ENCODE results near the gene NPHP1. TPM values are rescaled to one million over a fixed set of nuclear protein-coding genes. Genes with fewer than 3 reads are reported as not detected.
"Not testable (repeated sequence)": the region's sequence is repeated elsewhere in the genome, so short reads cannot be mapped to it uniquely, and the experiment has no call there.

The NPHP1 gene
- total and polyA plus RNA-seq, 2 donors, result 1.7 to 5.2 TPM

GRCh38 chr2:110167326-110168000 is 37.4 kb downstream of the NPHP1 start:
- Histone ChIP-seq H3K27me3 (ENCODE audit: control insufficient read depth in 2 of 2, insufficient read depth in 1 of 2, low read length in 1 of 2) (no peaks in the 10 kb centered on the region), H3K36me3 (ENCODE audit: control insufficient read depth in 2 of 2, insufficient read depth in 2 of 2, low read length in 1 of 2) (no peaks in the 10 kb centered on the region), H3K4me3 (ENCODE audit: low read length in 2 of 2) (no peak overlapping the region), H3K9me3 (ENCODE audit: control insufficient read depth in 2 of 2, insufficient read depth in 1 of 2, low read length in 1 of 2) (no peaks in the 10 kb centered on the region), H3K4me1 (ENCODE audit: control insufficient read depth in 2 of 2, insufficient read depth in 2 of 2, low read length in 2 of 2) (no peaks in the 10 kb centered on the region), H3K27ac (ENCODE audit: low read depth in 1 of 2, low read length in 1 of 2) (no peak overlapping the region)
- 88% methylated on average over 5 of the region's 5 CpGs for WGBS
- no peak for DNase-seq (ENCODE audit: low read depth in 6 of 9, low spot score in 9 of 9)

GRCh38 chr2:110166266-110166665 is 38.5 kb downstream of the NPHP1 start:
- H3K4me1 ChIP-seq (ENCODE audit: control insufficient read depth in 2 of 2, insufficient read depth in 2 of 2, low read length in 2 of 2), result no peaks in the 10 kb centered on the region
- H3K36me3 ChIP-seq (ENCODE audit: control insufficient read depth in 2 of 2, insufficient read depth in 2 of 2, low read length in 1 of 2), result no peaks in the 10 kb centered on the region
- H3K27ac ChIP-seq (ENCODE audit: low read depth in 1 of 2, low read length in 1 of 2), result no peak overlapping the region
- DNase-seq (ENCODE audit: low read depth in 6 of 9, low spot score in 9 of 9), result no peak
- 98% methylated on average over 2 of the region's 2 CpGs for WGBS
- H3K27me3 ChIP-seq (ENCODE audit: control insufficient read depth in 2 of 2, insufficient read depth in 1 of 2, low read length in 1 of 2), result no peaks in the 10 kb centered on the region
- H3K9me3 ChIP-seq (ENCODE audit: control insufficient read depth in 2 of 2, insufficient read depth in 1 of 2, low read length in 1 of 2), result no peaks in the 10 kb centered on the region
- no peak overlapping the region for H3K4me3 ChIP-seq (ENCODE audit: low read length in 2 of 2)

GRCh38 chr2:110157153-110157793 is 47.5 kb downstream of the NPHP1 start:
- Histone ChIP-seq H3K36me3 (ENCODE audit: control insufficient read depth in 2 of 2, insufficient read depth in 2 of 2, low read length in 1 of 2) (no peaks in the 10 kb centered on the region), H3K4me1 (ENCODE audit: control insufficient read depth in 2 of 2, insufficient read depth in 2 of 2, low read length in 2 of 2) (no peaks in the 10 kb centered on the region), H3K27me3 (ENCODE audit: control insufficient read depth in 2 of 2, insufficient read depth in 1 of 2, low read length in 1 of 2) (no peaks in the 10 kb centered on the region), H3K9me3 (ENCODE audit: control insufficient read depth in 2 of 2, insufficient read depth in 1 of 2, low read length in 1 of 2) (peaks cover 1 to 7% of the 10 kb centered on the region in 2 donors), H3K27ac (ENCODE audit: low read depth in 1 of 2, low read length in 1 of 2) (no peak overlapping the region), H3K4me3 (ENCODE audit: low read length in 2 of 2) (no peak overlapping the region)
- WGBS, result 43% methylated on average over 4 of the region's 4 CpGs
- peak in 7 of 9 donors; percentile 1 to 52 (median 10) for DNase-seq (ENCODE audit: low read depth in 6 of 9, low spot score in 9 of 9)

- not testable (repeated sequence) for DNase-seq (ENCODE audit: low read depth in 6 of 9, low spot score in 9 of 9); H3K36me3 ChIP-seq (ENCODE audit: control insufficient read depth in 2 of 2, insufficient read depth in 2 of 2, low read length in 1 of 2)
- WGBS, result 99% methylated on average over 4 of the region's 4 CpGs
These were observed 50.0 kb downstream of the NPHP1 start for GRCh38 chr2:110154828-110155227.

GRCh38 chr2:110154188-110154587 is 50.6 kb downstream of the NPHP1 start:
- not testable (repeated sequence) for H3K27ac ChIP-seq (ENCODE audit: low read depth in 1 of 2, low read length in 1 of 2); DNase-seq (ENCODE audit: low read depth in 6 of 9, low spot score in 9 of 9); H3K27me3 ChIP-seq (ENCODE audit: control insufficient read depth in 2 of 2, insufficient read depth in 1 of 2, low read length in 1 of 2); H3K36me3 ChIP-seq (ENCODE audit: control insufficient read depth in 2 of 2, insufficient read depth in 2 of 2, low read length in 1 of 2); H3K4me1 ChIP-seq (ENCODE audit: control insufficient read depth in 2 of 2, insufficient read depth in 2 of 2, low read length in 2 of 2); H3K4me3 ChIP-seq (ENCODE audit: low read length in 2 of 2); H3K9me3 ChIP-seq (ENCODE audit: control insufficient read depth in 2 of 2, insufficient read depth in 1 of 2, low read length in 1 of 2)
- WGBS, result 93% methylated on average over 2 of the region's 2 CpGs

More at GRCh38 chr2:110154828-110155227, 50.0 kb downstream of the NPHP1 start:
- not testable (repeated sequence) for H3K9me3 ChIP-seq (ENCODE audit: control insufficient read depth in 2 of 2, insufficient read depth in 1 of 2, low read length in 1 of 2); H3K4me3 ChIP-seq (ENCODE audit: low read length in 2 of 2); H3K27me3 ChIP-seq (ENCODE audit: control insufficient read depth in 2 of 2, insufficient read depth in 1 of 2, low read length in 1 of 2); H3K27ac ChIP-seq (ENCODE audit: low read depth in 1 of 2, low read length in 1 of 2); H3K4me1 ChIP-seq (ENCODE audit: control insufficient read depth in 2 of 2, insufficient read depth in 2 of 2, low read length in 2 of 2)

- WGBS, result 68% methylated on average over 2 of the region's 2 CpGs
- Histone ChIP-seq H3K27me3 (ENCODE audit: control insufficient read depth in 2 of 2, insufficient read depth in 1 of 2, low read length in 1 of 2) (no peaks in the 10 kb centered on the region), H3K4me1 (ENCODE audit: control insufficient read depth in 2 of 2, insufficient read depth in 2 of 2, low read length in 2 of 2) (no peaks in the 10 kb centered on the region)
These were observed 51.4 kb downstream of the NPHP1 start for GRCh38 chr2:110153416-110153815.

GRCh38 chr2:110152943-110153342 is 51.9 kb downstream of the NPHP1 start:
- WGBS, result 60% methylated on average over 3 of the region's 3 CpGs
- Histone ChIP-seq H3K27ac (ENCODE audit: low read depth in 1 of 2, low read length in 1 of 2) (no peak overlapping the region), H3K4me1 (ENCODE audit: control insufficient read depth in 2 of 2, insufficient read depth in 2 of 2, low read length in 2 of 2) (no peaks in the 10 kb centered on the region), H3K27me3 (ENCODE audit: control insufficient read depth in 2 of 2, insufficient read depth in 1 of 2, low read length in 1 of 2) (no peaks in the 10 kb centered on the region), H3K9me3 (ENCODE audit: control insufficient read depth in 2 of 2, insufficient read depth in 1 of 2, low read length in 1 of 2) (peaks cover 1 to 7% of the 10 kb centered on the region in 2 donors), H3K4me3 (ENCODE audit: low read length in 2 of 2) (no peak overlapping the region), H3K36me3 (ENCODE audit: control insufficient read depth in 2 of 2, insufficient read depth in 2 of 2, low read length in 1 of 2) (no peaks in the 10 kb centered on the region)
- no peak for DNase-seq (ENCODE audit: low read depth in 6 of 9, low spot score in 9 of 9)

More at GRCh38 chr2:110153416-110153815, 51.4 kb downstream of the NPHP1 start:
- no peak for DNase-seq (ENCODE audit: low read depth in 6 of 9, low spot score in 9 of 9)
- Histone ChIP-seq H3K27ac (ENCODE audit: low read depth in 1 of 2, low read length in 1 of 2) (no peak overlapping the region), H3K4me3 (ENCODE audit: low read length in 2 of 2) (no peak overlapping the region), H3K9me3 (ENCODE audit: control insufficient read depth in 2 of 2, insufficient read depth in 1 of 2, low read length in 1 of 2) (peaks cover 1 to 7% of the 10 kb centered on the region in 2 donors), H3K36me3 (ENCODE audit: control insufficient read depth in 2 of 2, insufficient read depth in 2 of 2, low read length in 1 of 2) (no peaks in the 10 kb centered on the region)

- DNase-seq (ENCODE audit: low read depth in 6 of 9, low spot score in 9 of 9), result no peak
- no peaks in the 10 kb centered on the region for H3K27me3 ChIP-seq (ENCODE audit: control insufficient read depth in 2 of 2, insufficient read depth in 1 of 2, low read length in 1 of 2)
- no peaks in the 10 kb centered on the region for H3K36me3 ChIP-seq (ENCODE audit: control insufficient read depth in 2 of 2, insufficient read depth in 2 of 2, low read length in 1 of 2)
- no peak overlapping the region for H3K27ac ChIP-seq (ENCODE audit: low read depth in 1 of 2, low read length in 1 of 2)
- WGBS, result 88% methylated on average over 6 of the region's 6 CpGs
- H3K9me3 ChIP-seq (ENCODE audit: control insufficient read depth in 2 of 2, insufficient read depth in 1 of 2, low read length in 1 of 2), result no peaks in the 10 kb centered on the region
- no peak overlapping the region for H3K4me3 ChIP-seq (ENCODE audit: low read length in 2 of 2)
- no peaks in the 10 kb centered on the region for H3K4me1 ChIP-seq (ENCODE audit: control insufficient read depth in 2 of 2, insufficient read depth in 2 of 2, low read length in 2 of 2)
These were observed 55.2 kb downstream of the NPHP1 start for GRCh38 chr2:110149330-110150220.

- no peak overlapping the region for H3K4me3 ChIP-seq (ENCODE audit: low read length in 2 of 2)
- no peaks in the 10 kb centered on the region for H3K4me1 ChIP-seq (ENCODE audit: control insufficient read depth in 2 of 2, insufficient read depth in 2 of 2, low read length in 2 of 2)
- no peak for DNase-seq (ENCODE audit: low read depth in 6 of 9, low spot score in 9 of 9)
- no peaks in the 10 kb centered on the region for H3K27me3 ChIP-seq (ENCODE audit: control insufficient read depth in 2 of 2, insufficient read depth in 1 of 2, low read length in 1 of 2)
- H3K27ac ChIP-seq (ENCODE audit: low read depth in 1 of 2, low read length in 1 of 2), result no peak overlapping the region
- no peaks in the 10 kb centered on the region for H3K36me3 ChIP-seq (ENCODE audit: control insufficient read depth in 2 of 2, insufficient read depth in 2 of 2, low read length in 1 of 2)
- no peaks in the 10 kb centered on the region for H3K9me3 ChIP-seq (ENCODE audit: control insufficient read depth in 2 of 2, insufficient read depth in 1 of 2, low read length in 1 of 2)
- WGBS, result over 99% methylated on average over 2 of the region's 2 CpGs
These were observed 57.9 kb downstream of the NPHP1 start for GRCh38 chr2:110146945-110147332.

All from thymus (tissue), 11 donors.